IMR-90 (cell line): ENCODE measurements around the gene ABHD16B. TPM values are rescaled to one million over a fixed set of nuclear protein-coding genes. Genes with fewer than 3 reads are reported as not detected.

Experiments used
- ATAC-seq: fragments of 200-7000 bp; cut with Tn5 transposase; 2 replicates; pipeline ENCODE4 v1.9.1; 2020; ENCODE audit warnings: low read depth, mild to moderate bottlenecking, moderate library complexity
- BruUV-seq: library from RNA; stranded (reverse); fragments of 400-500 nt; replicated peaks from 2 replicates; lab custom pipeline; 2021; lab: Mats Ljungman, UMichigan
- CTCF ChIA-PET: fragments of 300-600 bp; formaldehyde crosslinking; extraction: SDS; loops from one replicate; lab custom pipeline; 2021; ENCODE audit warnings: antibody characterized with exemption; lab: Yijun Ruan, JAX
- POLR2A ChIA-PET: fragments of 300-600 bp; sonication (Branson Sonifier 250); formaldehyde crosslinking; loops from one replicate; lab custom pipeline; 2022; ENCODE audit warnings: antibody characterized with exemption; ENCODE audit not compliant: unreplicated experiment; lab: Charles Lee
- DNase-seq: peaks from one replicate; pipeline ENCODE4 v3.0.0; 2013
- H2AFZ ChIP-seq: replicated peaks from 2 replicates; pipeline ENCODE3; 2013; ENCODE audit warnings: low read length, mild to moderate bottlenecking; ENCODE audit not compliant: poor library complexity
- H2AK5ac ChIP-seq: 2 replicates; pipeline ENCODE4 v1.6.1; 2013; ENCODE audit warnings: low read depth, low read length, inconsistent platforms
- H2AK9ac ChIP-seq: replicated peaks from 2 replicates; pipeline ENCODE3; 2013; ENCODE audit warnings: mild to moderate bottlenecking, low read depth, low read length, moderate library complexity; ENCODE audit not compliant: poor library complexity
- H2BK120ac ChIP-seq: 2 replicates; pipeline ENCODE4 v1.6.1; 2013; ENCODE audit warnings: low read depth, low read length, inconsistent platforms
- H2BK15ac ChIP-seq: 3 replicates; pipeline ENCODE4 v1.6.1; 2013; ENCODE audit warnings: low read depth, low read length, inconsistent platforms
- H2BK20ac ChIP-seq: 2 replicates; pipeline ENCODE4 v1.6.1; 2013; ENCODE audit warnings: low read depth, mild to moderate bottlenecking, inconsistent platforms, low read length, moderate library complexity
- H2BK5ac ChIP-seq: 2 replicates; pipeline ENCODE4 v1.6.1; 2013; ENCODE audit warnings: mild to moderate bottlenecking, low read depth, low read length, inconsistent platforms; ENCODE audit not compliant: poor library complexity, severe bottlenecking
- H3K14ac ChIP-seq: replicated peaks from 2 replicates; pipeline ENCODE4 v1.6.1; 2013; ENCODE audit warnings: low read depth, low read length, inconsistent platforms
- H3K18ac ChIP-seq: 2 replicates; pipeline ENCODE4 v1.6.1; 2013; ENCODE audit warnings: low read depth, low read length, control low read depth
- H3K23ac ChIP-seq: 2 replicates; pipeline ENCODE4 v1.6.1; 2013; ENCODE audit warnings: low read depth, low read length, inconsistent platforms
- H3K27ac ChIP-seq: 2 replicates; pipeline ENCODE4 v1.5.1; 2013; ENCODE audit warnings: mild to moderate bottlenecking, control low read depth, low read length; ENCODE audit not compliant: insufficient read depth
- H3K27me3 ChIP-seq: 2 replicates; pipeline ENCODE4 v1.6.1; 2013; ENCODE audit warnings: low read length; ENCODE audit not compliant: control insufficient read depth, insufficient read depth
- H3K36me3 ChIP-seq: 2 replicates; pipeline ENCODE4 v1.6.1; 2013; ENCODE audit warnings: low read length, mixed read lengths; ENCODE audit not compliant: control insufficient read depth, insufficient read depth
- H3K4ac ChIP-seq: 2 replicates; pipeline ENCODE4 v1.6.1; 2013; ENCODE audit warnings: low read depth, low read length, inconsistent platforms
- H3K4me1 ChIP-seq: 2 replicates; pipeline ENCODE4 v1.6.1; 2013; ENCODE audit warnings: low read length, mixed read lengths; ENCODE audit not compliant: control insufficient read depth, insufficient read depth
- H3K4me2 ChIP-seq: 2 replicates; pipeline ENCODE4 v1.6.1; 2013; ENCODE audit warnings: low read depth, mild to moderate bottlenecking, control low read depth, low read length, moderate library complexity
- H3K4me3 ChIP-seq: 2 replicates; pipeline ENCODE4 v1.5.1; 2013; ENCODE audit warnings: low read depth, mild to moderate bottlenecking, control low read depth, low read length, moderate library complexity; ENCODE audit not compliant: insufficient read depth
- H3K56ac ChIP-seq: 2 replicates; pipeline ENCODE4 v1.6.1; 2013; ENCODE audit warnings: low read length, inconsistent platforms; ENCODE audit not compliant: insufficient read depth; ENCODE audit errors: extremely low read depth
- H3K79me1 ChIP-seq, 2 experiments: 2 replicates each; pipeline ENCODE4 v1.6.1; 2013; ENCODE audit warnings: low read length in 2 of 2, inconsistent platforms in 1 of 2, low read depth in 1 of 2
- H3K9ac ChIP-seq: 2 replicates; pipeline ENCODE4 v1.6.1; 2013; ENCODE audit warnings: low read depth, low read length, control low read depth
- H3K9me1 ChIP-seq: 2 replicates; pipeline ENCODE4 v1.6.1; 2013; ENCODE audit warnings: low read length, inconsistent platforms; ENCODE audit not compliant: insufficient read depth
- H3K9me3 ChIP-seq: 2 replicates; pipeline ENCODE4 v1.6.1; 2013; ENCODE audit warnings: low read length; ENCODE audit not compliant: control insufficient read depth, insufficient read depth
- H4K20me1 ChIP-seq: 2 replicates; pipeline ENCODE4 v1.6.1; 2013; ENCODE audit warnings: low read length, inconsistent platforms; ENCODE audit not compliant: insufficient read depth
- H4K5ac ChIP-seq: 2 replicates; pipeline ENCODE4 v1.6.1; 2013; ENCODE audit warnings: mild to moderate bottlenecking, low read depth, low read length, control low read depth
- H4K8ac ChIP-seq, 2 experiments: 2 replicates each; pipeline ENCODE4 v1.6.1; 2013; ENCODE audit warnings: low read depth in 2 of 2, low read length in 2 of 2, control low read depth in 1 of 2, inconsistent platforms in 1 of 2
- H4K91ac ChIP-seq: 2 replicates; pipeline ENCODE4 v1.6.1; 2013; ENCODE audit warnings: low read depth, low read length, inconsistent platforms; ENCODE audit not compliant: insufficient read depth
- FOS ChIP-seq: fragments of 150-350 bp; IDR thresholded peaks from 2 replicates; pipeline ENCODE4 v1.6.1; 2016; ENCODE audit warnings: low read depth, low read length
- MXI1 ChIP-seq: IDR thresholded peaks from 2 replicates; pipeline ENCODE4 v1.6.1; 2012; ENCODE audit warnings: low read depth, mild to moderate bottlenecking, low read length, moderate library complexity, borderline replicate concordance
- NFE2L2 ChIP-seq: fragments of 150-350 bp; IDR thresholded peaks from 2 replicates; pipeline ENCODE4 v1.6.1; 2016; ENCODE audit warnings: low read depth, mild to moderate bottlenecking, low read length
- RCOR1 ChIP-seq: IDR thresholded peaks from 2 replicates; pipeline ENCODE4 v1.6.1; 2012; ENCODE audit warnings: mild to moderate bottlenecking, low read length, improper control_type of control experiment; ENCODE audit not compliant: insufficient replicate concordance
- WGBS, 2 experiments: methylation state at CpG; one replicate each; pipeline versions ENCODE4 v1.1.5 to v1.1.7; 2013; ENCODE audit warnings: missing lambda C conversion rate in 2 of 2; ENCODE audit not compliant: insufficient read length in 1 of 2; ENCODE audit errors: extremely low coverage in 2 of 2; 5-methylcytosine and 5-hydroxymethylcytosine counted together
- dilution Hi-C: fragments of 300-500 bp; cut with HindIII; formaldehyde crosslinking; loops from one replicate; pipeline ENCODE4 v1.14.3; 2018; ENCODE audit warnings: low sequenced_read_pairs; ENCODE audit not compliant: unreplicated experiment
- in situ Hi-C: fragments of 300-500 bp; cut with MboI; formaldehyde crosslinking; loops from 3 replicates; pipeline ENCODE4 v1.14.3; 2019; ENCODE audit warnings: low sequenced_read_pairs, inconsistent platforms, mixed read lengths
- intact Hi-C: fragments of 100-400 bp; cut with micrococcal nuclease; formaldehyde crosslinking; loops from 2 replicates; pipeline ENCODE4 v1.10.0; 2022
- polyA plus RNA-seq, 3 experiments: library from polyadenylated mRNA; depleted of rRNA; stranded (reverse); fragments of >200 nt; gene quantifications; 2 replicates each; pipeline ENCODE4 v1.2.3, GENCODE V29; 2012; ENCODE audit warnings: low replicate concordance in 1 of 3
- total RNA-seq: library from RNA; depleted of rRNA; stranded (reverse); fragments of >200 nt; gene quantifications from 2 replicates; pipeline ENCODE4 v1.2.3, GENCODE V29; 2012

Gene ABHD16B
- total and polyA plus RNA-seq, 2 of the 4 experiments (the other 2 are of a cell fraction), result 0.05 TPM; not detected in 1

DNA sequence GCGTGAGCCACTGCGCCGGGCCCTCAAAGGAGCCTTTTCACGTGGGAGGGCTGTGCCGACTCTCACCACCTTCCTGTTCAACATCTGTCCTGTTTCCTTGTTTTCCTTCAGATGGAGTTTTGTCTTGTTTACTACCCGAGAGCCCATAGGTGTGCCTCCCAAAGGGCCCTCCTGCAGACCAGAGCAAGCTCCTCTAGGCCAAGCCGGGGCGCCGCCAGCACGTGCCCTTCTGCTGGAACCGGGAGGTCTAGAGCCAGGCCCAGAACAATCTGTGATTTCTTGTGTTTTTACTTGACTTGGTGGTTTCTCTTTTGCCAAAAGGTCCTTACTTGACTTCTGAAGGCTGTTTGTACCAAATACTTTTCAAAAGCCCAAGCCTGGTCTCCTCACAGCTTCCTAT, 25.6 kb downstream of the ABHD16B start:
- Histone ChIP-seq H2AFZ (no peak overlapping the region), H3K9me3 (no peaks in the 10 kb centered on the region), H3K27ac (no peak overlapping the region), H3K4me1 (peaks cover 9% of the 10 kb centered on the region), H2BK15ac (no peak overlapping the region), H3K4ac (no peak overlapping the region), H3K27me3 (no peaks in the 10 kb centered on the region), H4K91ac (no peak overlapping the region), H2BK5ac (no peak overlapping the region), H3K4me3 (no peak overlapping the region), H3K9me1 (peaks cover 8% of the 10 kb centered on the region), H2BK20ac (no peak overlapping the region), H2AK5ac (no peak overlapping the region), H4K8ac (no peak overlapping the region), H3K56ac (no peak overlapping the region), H3K18ac (no peak overlapping the region), H3K23ac (no peak overlapping the region), H4K20me1 (peaks cover 80% of the 10 kb centered on the region), H3K4me2 (no peak overlapping the region), H4K5ac (no peak overlapping the region), H3K14ac (no peak overlapping the region), H3K36me3 (peaks cover 85% of the 10 kb centered on the region), H2AK9ac (no peak overlapping the region), H2BK120ac (no peak overlapping the region), H3K79me1 (peaks cover 30 to 77% of the 10 kb centered on the region in 2 experiments), H3K9ac (no peak overlapping the region)
- dilution Hi-C loops, result no loop called here
- WGBS, 2 experiments, result 97% methylated on average over 6 of the region's 11 CpGs; no CpG with 5 or more reads in 1 of the 2 experiments
- no TSS peak for BruUV-seq
- POLR2A ChIA-PET, result no interaction called here
- CTCF ChIA-PET, result no interaction called here
- in situ Hi-C loops, result no loop called here
- intact Hi-C loops, result no loop called here
- ATAC-seq (no peak), DNase-seq (no peak)
- TF ChIP-seq RCOR1 (no peak), FOS (no peak), MXI1 (no peak), NFE2L2 (no peak)
